Fibroblast of skin of left biceps (primary cell): ENCODE measurements around the gene PRPF39.
A peak's percentile ranks its signal among the peaks of the same experiment; 100 is the strongest.
"Not testable (repeated sequence)": the region's sequence is repeated elsewhere in the genome, so short reads cannot be mapped to it uniquely, and the experiment has no call there.

Experiments
- DNase-seq, 2 experiments: peaks; one replicate each; pipeline ENCODE4 v3.0.0-alpha.2; 2013; ENCODE audit warnings: low read depth in 2 of 2

The PRPF39 gene, protein sequence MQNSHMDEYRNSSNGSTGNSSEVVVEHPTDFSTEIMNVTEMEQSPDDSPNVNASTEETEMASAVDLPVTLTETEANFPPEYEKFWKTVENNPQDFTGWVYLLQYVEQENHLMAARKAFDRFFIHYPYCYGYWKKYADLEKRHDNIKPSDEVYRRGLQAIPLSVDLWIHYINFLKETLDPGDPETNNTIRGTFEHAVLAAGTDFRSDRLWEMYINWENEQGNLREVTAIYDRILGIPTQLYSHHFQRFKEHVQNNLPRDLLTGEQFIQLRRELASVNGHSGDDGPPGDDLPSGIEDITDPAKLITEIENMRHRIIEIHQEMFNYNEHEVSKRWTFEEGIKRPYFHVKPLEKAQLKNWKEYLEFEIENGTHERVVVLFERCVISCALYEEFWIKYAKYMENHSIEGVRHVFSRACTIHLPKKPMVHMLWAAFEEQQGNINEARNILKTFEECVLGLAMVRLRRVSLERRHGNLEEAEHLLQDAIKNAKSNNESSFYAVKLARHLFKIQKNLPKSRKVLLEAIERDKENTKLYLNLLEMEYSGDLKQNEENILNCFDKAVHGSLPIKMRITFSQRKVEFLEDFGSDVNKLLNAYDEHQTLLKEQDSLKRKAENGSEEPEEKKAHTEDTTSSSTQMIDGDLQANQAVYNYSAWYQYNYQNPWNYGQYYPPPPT

DNA sequence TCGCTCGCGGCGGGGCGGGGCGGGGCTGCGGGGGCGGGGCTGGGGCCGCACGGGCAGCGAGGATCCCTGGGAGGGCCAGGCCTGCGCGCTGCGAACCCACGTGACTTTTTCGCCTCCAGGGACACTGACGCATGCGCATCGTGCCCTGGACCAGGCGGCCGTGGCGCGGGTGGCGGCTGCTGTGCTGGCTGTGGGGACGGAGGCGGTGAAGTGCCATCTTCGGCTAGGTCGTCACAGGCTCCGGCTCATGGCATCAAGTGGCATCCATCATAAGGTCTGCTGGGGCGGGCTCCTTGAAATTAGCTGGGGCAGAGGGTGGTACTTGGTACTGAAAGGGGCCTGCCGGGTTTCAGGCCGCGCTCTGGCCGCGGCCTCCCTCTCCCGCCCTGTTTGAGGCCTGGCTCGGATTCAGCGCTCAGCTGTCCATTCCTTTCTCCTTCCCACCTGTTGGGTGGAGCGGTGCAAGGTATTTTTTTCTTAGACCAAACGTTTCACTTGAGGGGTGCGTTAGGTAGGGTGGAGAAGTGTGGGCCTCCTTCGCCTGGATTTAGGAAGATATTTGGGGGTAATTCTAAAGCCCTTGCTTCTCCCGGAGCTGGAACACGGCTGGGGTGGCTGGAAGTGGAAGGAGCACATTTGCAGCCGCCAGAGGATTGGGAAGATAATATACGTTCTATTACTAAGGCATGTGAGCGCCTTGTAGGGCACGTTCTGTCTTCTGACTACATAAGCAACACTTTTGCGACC lies at the start of gene PRPF39:
TSS of gene PRPF39 (plus strand) at position 141 of the 747 bp plus-strand sequence. CDS start 11,124 bp downstream, outside the sequence.
- peak; percentile 68 to 73 for DNase-seq

DNA sequence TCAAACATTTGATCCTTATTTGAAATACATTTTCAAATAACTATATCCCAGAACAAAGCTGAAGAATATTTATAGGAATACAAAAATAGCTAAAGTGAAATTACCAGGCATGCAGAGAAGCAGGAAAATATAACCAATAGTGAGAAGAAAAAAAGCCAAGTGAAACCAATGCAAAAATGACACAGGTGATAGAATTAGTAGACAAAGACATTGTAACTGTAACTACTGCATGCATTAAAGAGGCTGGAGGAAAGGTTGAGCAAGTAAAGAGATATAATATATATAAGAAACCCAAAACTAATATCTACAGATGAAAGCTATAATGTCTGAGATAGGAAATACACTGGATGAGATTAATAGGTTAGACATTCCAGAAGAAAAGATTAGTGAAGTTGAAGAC lies 49.2 kb upstream of the PRPF39 start:
- no peak for DNase-seq

DNA sequence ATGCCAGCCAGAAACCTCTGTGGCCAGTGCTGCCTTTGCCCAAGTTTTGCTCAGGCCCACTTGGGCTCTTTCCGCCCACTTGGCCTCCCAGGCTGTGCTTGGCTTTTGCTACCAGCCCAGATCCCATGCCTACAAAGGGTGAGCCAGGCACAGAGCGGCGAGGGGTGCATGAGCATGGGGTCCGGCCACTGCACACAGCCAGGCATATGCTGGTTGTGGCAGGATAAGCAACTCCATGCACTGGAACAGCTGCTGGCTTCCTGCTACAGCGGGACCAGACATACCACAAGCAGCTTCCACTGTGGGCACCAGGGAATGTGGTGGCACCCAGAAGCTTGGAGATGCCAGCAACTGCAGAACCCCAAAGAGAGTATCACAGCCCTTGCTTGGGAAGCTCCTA lies 45.7 kb upstream of the PRPF39 start:
- DNase-seq = no peak

DNA sequence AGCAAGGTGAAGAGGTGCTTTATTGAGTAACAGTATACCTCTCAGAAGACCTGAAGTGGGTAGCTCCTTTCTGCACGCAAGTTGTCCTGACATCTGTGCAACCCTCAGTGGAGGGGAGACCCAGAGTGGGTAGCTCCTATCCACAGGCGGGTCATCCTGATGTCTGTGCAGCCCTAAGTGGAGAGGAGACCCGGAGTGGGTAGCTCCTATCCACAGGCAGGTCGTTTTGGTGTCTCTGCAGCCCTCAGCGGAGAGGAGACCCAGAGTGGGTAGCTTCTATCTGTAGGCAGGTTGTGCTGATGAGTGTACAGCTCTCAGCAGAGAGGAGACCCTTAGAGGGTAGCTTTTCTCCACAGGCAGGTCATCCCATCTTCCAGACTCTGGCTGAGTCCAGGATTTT lies 45.1 kb upstream of the PRPF39 start:
- DNase-seq = no peak

DNA sequence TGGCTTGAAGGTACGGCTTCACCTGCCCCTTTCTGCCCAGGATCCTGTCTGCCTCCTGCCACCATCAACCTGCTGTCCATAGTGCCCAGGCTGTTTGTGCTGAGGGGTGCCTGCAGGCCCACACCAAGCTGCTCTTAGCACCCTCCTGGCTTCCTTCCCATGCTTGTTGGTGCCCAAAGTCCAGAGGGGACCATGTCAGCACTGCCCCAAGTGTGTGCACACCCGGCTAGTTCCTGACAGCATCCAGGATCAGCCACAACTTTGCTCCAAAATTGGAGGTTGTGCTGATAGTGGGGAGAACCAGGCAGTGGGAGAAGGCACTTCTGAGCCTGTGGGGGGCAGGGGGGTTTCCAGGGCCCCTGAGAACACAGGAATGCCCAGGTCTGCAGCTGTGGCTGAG lies 44.5 kb upstream of the PRPF39 start:
- DNase-seq = no peak

DNA sequence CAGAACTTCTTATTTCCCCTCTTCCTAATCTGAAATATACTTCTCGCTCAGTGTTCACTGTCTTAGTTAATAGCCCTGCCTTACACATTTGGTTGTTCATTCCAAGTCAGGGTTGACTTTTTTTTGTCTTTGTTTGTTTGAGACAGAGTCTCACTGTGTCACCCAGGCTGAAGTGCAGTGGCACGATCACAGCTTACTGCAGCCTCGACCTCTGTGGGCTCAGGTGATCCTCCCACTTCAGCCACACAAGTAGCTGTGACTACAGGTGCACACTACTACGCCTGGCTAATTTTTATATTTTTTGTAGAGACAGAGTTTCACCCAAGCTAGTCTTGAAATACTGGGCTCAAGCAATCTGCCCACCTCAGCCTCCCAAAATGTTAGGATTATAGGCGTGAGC lies 42.3 kb upstream of the PRPF39 start:
- no peak for DNase-seq

DNA sequence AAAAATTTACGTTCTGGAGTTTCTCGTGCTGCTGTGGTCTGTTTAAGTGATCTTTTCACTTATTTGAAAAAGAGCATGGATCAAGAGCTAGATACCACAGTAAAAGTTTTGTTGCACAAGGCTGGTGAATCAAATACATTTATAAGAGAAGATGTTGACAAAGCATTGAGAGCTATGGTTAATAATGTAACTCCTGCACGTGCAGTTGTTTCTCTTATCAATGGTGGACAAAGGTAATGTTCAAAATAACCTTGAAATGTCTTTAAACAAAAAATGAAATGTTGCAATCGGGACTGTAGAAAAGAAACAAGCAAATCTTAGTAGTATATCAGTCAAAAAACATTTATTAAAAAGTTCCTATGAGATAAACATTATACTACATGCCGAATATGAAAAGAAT lies 39.3 kb upstream of the PRPF39 start:
- no peak for DNase-seq

DNA sequence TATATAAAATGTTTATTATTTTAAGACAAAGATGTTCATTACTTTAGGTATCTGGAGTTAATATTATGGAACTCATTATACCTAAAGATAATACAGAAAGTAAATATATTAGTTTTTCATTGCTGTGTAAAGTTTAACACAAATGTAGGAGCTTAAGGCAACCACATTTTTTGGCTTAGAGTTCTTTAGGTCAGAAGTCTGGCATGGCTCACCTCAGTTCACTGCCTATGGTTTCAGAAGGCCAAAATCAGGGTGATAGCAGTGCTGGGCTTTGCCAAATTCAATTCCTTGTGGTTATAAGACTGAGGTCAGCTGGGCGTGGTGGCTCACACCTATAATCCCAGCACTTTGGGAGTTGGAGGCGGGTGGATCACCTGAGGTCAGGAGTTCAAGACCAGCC lies 35.5 kb upstream of the PRPF39 start:
- no peak for DNase-seq

DNA sequence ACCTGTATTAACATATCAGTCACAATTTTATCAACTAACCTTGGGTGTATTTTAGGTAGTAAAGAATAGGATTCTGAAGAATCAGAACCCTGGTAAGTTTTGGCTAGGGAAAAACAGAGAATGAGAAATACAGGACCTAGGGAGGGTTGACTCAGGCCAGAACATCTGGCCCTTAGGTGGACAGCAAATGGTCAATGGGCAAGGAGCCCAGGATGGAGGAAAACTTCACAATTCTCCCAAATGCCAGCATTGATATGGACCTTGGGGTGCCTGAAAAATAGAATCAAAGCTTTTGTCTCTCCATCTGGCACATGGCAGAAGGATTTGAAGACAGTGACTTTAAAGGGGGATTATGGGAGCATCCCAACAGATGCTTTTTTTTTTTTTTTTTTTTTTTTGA lies 32.7 kb upstream of the PRPF39 start:
- DNase-seq = no peak

DNA sequence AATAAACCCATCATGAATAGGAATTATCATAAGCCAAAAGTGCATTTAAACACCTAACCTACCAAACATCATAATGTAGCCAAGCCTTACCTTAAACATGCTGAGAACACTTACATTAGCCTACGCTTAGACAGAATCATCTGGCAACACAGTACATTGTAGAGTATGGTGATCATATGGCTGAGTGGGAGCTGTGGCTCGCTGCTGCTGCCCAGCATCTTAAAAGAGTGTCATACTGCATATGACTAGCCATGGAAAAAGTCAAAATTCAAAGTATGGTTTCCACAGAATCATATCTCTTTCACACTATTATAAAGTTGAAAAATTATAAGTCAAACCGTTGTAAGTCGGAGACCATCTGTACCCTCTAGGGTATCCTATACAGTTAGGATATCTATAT lies 32.0 kb upstream of the PRPF39 start:
- DNase-seq = no peak

DNA sequence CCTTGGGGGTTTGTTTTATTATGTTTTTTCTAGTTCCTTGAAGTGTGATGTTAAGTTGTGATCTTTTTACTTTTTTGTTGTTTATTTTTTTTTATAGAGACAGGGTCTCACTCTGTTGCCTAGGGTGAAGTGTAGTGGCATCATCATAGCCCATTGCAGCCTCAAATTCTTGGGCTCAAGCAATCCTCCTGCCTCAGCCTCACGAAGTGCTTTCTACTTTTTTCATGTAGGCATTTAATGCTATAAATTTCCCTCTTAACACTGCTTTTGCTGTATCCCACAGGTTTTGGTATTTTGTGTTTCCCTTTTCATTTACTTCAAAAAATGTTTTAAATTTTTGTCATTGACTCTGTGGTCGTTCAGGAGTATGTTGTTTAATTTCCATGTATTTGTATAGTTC lies 26.6 kb upstream of the PRPF39 start:
- DNase-seq = no peak

DNA sequence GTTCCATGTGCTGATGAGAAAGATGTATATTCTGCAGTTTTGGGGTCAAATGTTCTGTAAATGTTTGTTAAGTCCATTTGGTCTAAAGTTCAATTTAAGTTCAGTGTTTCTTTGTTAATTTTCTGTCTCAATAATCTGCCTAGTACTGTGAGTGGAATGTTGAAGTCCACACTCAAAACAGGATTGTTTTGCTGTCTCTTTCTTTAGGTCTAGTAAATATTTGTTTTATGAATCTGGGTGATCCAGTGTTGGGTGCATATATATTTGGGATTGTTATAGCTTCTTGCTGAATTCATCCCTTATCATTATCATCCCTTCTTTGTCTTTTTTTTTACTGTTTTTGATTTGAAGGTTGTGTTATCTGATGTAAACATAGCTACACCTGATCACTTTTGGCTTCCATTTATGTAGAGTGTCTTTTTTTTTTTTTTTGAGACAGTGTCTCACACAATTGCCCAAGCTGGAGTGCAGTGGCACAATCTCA lies 26.0 kb upstream of the PRPF39 start:
- DNase-seq = no peak

DNA sequence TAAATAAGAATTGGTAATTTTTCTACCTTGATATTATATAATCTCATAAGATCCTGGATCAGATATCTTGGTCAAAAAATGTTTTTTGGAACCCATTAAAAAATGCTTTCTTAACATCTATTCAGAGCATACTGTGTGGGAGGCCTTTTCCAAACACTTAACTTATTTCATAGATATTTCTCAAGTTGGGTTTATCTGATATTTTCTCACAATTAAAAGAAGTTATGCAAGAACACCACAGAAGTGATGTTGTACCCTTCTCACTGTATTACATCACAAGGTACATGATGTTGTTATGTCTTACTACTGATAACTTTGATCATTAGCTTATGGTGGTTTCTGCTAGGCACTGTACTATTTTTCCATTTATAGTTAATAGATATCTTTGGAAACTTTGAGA lies 23.4 kb upstream of the PRPF39 start:
- DNase-seq = no peak

DNA sequence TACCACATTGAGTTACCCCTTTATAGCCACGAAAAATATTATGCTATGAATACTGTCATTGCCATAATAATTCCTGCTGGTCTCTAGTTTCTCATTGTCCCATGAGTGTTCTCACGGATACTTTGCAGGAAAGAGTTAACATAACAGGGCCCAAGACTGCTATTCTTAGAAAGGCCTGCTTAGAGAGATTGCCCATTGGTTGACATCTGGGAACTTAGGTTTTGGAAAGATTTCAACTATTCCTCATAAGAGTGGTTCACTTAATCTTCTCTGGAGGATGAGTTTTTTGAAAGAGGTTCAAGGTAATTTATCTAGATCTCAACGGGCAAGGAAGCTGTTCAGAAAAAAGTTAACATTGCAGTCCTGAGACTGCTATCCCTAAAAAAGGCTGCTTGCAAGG lies 18.4 kb upstream of the PRPF39 start:
- no peak for DNase-seq

DNA sequence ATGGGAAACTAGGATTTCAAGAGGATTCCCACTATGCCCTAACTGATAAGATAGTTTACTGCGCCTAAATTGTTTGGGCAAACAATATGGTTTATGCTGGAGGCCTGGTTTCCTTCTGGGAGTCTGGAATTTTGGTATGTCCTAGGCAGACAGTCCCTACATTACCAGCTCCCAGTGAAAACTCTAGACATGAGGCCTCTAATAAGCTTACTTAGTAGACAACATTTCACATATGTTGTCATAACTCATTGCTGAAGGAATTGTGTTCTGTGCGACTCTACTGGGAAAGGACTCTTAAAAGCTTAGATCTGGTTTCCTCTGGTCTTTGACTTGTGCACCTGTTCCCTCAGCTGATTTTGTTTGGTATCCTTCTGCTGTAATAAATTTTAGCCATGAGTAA lies 18.0 kb upstream of the PRPF39 start:
- DNase-seq = no peak

DNA sequence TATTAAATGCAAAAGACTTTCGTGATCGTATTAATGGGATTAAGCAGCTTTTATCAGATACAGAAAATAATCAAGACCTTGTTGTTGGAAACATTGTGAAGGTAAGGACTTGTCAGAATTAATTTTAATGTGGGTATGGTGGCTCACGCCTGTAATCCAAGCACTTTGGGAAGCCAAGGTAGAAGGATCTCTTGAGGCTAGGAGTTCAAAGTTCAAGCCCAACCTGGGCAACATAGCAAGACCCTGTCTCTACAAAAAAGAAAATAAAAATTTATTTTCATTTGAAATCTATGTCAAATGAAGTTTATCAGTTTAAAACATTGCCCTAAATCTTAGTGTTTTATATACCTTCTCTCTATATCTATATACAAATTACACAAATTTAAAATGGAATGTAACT lies 17.2 kb upstream of the PRPF39 start:
- DNase-seq = no peak

DNA sequence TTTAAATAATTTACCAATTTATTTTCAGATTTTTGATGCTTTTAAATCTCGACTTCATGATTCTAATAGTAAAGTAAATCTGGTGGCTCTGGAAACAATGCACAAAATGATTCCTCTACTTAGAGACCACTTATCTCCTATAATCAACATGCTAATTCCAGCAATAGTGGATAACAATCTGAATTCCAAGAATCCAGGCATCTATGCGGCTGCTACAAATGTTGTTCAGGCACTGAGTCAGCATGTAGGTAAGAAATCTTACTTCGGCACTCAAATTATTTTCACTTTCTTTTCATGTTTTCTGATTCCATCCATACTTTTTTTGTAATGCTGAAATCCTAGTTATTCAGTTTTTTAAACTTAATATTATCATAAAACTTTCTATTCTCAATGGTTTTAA lies 15.5 kb upstream of the PRPF39 start:
- DNase-seq = no peak

DNA sequence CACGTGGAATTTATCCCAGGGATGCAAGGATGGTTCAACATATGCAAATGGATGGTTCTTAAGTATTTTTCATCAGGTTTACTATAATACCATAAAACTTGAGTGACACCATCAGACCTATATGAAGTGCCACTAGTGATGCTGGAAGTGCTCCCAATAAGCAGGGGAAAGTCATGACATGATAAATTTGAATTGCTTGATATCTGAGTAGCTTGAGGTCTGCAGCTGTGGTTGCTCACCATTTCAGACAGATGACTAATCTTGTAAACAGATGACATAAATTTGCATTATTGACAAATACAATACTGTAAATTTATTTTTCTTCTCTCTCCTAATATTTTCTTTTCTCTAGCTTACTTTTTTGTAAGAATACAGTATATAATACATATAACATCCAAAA lies 13.7 kb upstream of the PRPF39 start:
- no peak for DNase-seq

DNA sequence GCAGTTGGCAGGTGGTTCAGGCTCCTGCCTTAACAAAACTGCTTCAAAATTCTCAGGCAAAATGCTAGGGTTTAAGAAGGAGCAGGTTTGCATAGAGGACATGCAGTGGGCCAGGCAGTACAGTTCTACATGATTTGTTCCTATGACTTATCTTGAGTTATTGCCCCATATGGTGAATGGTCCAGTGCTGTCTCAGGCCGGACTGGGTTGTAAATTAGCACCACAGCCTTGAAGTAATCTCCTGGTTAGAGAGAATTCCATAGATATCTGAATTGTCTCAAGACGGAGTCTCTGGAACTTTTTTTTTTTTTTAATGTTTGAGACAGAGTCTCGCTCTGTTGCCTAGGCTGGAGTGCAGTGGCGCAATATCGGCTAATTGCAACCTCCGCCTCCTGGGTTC lies 11.8 kb upstream of the PRPF39 start:
- DNase-seq = no peak

DNA sequence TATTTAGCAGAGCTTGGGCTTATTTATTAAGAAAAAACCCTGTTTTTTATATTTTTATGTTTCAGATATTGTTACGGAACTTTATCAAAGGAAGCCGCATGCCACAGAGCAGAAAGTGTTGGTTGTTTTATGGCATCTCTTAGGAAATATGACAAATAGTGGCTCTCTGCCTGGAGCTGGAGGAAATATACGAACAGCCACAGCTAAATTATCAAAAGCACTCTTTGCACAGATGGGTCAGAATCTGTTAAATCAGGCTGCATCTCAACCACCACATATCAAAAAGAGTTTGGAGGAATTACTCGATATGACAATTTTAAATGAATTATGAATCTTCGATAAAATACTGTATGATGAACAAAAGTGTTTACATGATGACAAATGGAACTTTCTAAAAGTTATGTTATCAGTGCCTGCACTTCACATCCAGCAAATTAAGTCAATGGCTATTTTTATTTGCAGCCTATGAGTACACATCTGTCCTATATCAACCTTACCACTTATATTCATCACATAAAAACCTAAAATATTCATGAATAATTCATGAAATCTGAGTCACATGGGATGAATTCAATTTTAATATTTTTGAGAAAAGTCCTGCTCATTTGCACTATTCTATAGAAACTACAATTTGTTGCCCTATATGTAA lies 10.6 kb upstream of the PRPF39 start:
- DNase-seq = no peak

DNA sequence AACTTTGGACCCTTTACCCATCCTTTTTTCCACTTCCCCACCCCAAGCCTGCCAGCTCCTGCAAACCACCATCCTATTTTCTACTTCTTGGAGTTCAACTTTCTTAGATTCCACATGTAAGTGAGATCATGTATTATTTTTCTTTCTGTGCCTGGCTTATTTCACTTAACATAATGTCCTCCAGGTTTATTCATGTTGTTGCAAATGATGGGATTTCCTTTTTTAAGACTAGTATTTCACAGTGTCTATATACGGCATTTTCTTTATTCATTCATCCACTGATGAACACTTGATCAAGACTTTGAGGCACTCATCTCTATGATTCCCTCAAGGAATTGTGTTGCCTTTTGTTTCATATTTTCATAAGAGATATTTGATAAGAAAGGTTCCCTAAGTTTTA lies 5.6 kb upstream of the PRPF39 start:
- no peak for DNase-seq

DNA sequence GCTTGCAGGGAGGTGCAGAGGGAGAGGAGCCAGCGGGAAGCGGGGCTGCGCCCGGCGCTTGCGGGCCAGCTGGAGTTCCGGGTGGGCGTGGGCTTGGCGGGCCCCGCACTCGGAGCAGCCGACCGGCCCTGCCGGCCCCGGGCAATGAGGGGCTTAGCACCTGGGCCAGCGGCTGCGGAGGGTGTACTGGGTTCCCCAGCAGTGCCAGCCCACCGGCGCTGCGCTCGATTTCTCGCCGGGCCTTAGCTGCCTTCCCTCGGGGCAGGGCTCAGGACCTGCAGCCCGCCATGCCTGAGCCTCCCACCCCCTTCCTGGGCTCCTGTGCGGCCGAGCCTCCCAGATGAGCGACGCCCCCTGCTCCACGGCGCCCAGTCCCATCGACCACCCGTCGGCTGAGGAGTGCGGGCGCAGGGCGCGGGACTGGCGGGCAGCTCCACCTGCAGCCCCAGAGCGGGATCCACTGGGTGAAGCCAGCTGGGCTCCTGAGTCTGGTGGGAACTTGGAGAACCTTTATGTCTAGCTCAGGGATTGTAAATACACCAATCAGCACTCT lies 3.4 kb upstream of the PRPF39 start:
- not testable (repeated sequence) for DNase-seq
